HCT116 (cell line): ENCODE measurements around the gene FN3K. TPM values are rescaled to one million over a fixed set of nuclear protein-coding genes. Genes with fewer than 3 reads are reported as not detected.

Experiments
- ATAC-seq: fragments of 200-7000 bp; cut with Tn5 transposase; 2 replicates; pipeline ENCODE4 v1.9.1; 2020; ENCODE audit warnings: mild to moderate bottlenecking, moderate library complexity
- BruUV-seq: library from RNA; stranded (reverse); fragments of 400-500 nt; replicated peaks from 2 replicates; lab custom pipeline; 2021; lab: Mats Ljungman, UMichigan
- CTCF ChIA-PET: fragments of 300-600 bp; sonication (Branson Sonifier 250); formaldehyde crosslinking; loops from one replicate; lab custom pipeline; 2021; ENCODE audit warnings: antibody characterized with exemption; lab: Charles Lee
- POLR2A ChIA-PET: fragments of 300-600, 350-600 bp; sonication (Branson Sonifier 250); formaldehyde crosslinking; loops from one replicate; lab custom pipeline; 2021; ENCODE audit warnings: antibody characterized with exemption; lab: Charles Lee
- RAD21 ChIA-PET, 2 experiments: fragments of 300-600 bp; sonication (Branson Sonifier 250); formaldehyde crosslinking; loops; one replicate each; lab custom pipeline; 2023; ENCODE audit warnings: low total read pairs in 2 of 2; ENCODE audit not compliant: uncharacterized antibody in 2 of 2, unreplicated experiment in 2 of 2, low non-redundant PET in 1 of 2; lab: Charles Lee
- DNase-seq: peaks from one replicate; pipeline ENCODE4 v3.0.0-alpha.2; 2010; ENCODE audit warnings: low read depth, low spot score
- H2AFZ ChIP-seq: fragments of 200-600 bp; shearing (Covaris generic), sonication (generic); 2 replicates; pipeline ENCODE4 v1.6.1; 2017; ENCODE audit warnings: low read depth, mixed run types, mixed read lengths, antibody characterized with exemption, low read length; ENCODE audit not compliant: poor library complexity, severe bottlenecking
- H3K27ac ChIP-seq: 2 replicates; pipeline ENCODE4 v1.5.1; 2012; ENCODE audit warnings: low read depth, low read length
- H3K27me3 ChIP-seq: fragments of 200-600 bp; sonication (generic); 2 replicates; pipeline ENCODE4 v1.6.1; 2016; ENCODE audit warnings: mixed run types, low read length, mixed read lengths; ENCODE audit not compliant: insufficient read depth
- H3K36me3 ChIP-seq, 2 experiments: fragments of 200-500 bp in 1 of 2; fragments of 200-600 bp in 1 of 2; sonication (Bioruptor generic) in 1 of 2; sonication (generic) in 1 of 2; 2 replicates each; pipeline versions ENCODE4 v1.5.1 to v1.6.1; 2014 to 2016; ENCODE audit warnings: low read length in 2 of 2, inconsistent platforms in 1 of 2, mixed read lengths in 1 of 2, mixed run types in 1 of 2; ENCODE audit not compliant: insufficient read depth in 2 of 2, control insufficient read depth in 1 of 2
- H3K4me1 ChIP-seq, 2 experiments: fragments of 200-600 bp in 1 of 2; sonication (generic) in 1 of 2; 2 replicates each; pipeline versions ENCODE4 v1.5.1 to v1.6.1; 2012 to 2017; ENCODE audit warnings: low read length in 2 of 2, inconsistent platforms in 1 of 2, mild to moderate bottlenecking in 1 of 2, mixed read lengths in 1 of 2, mixed run types in 1 of 2, moderate library complexity in 1 of 2; ENCODE audit not compliant: insufficient read depth in 2 of 2, control insufficient read depth in 1 of 2
- H3K4me2 ChIP-seq: fragments of 200-600 bp; sonication (generic); 2 replicates; pipeline ENCODE4 v1.6.1; 2017; ENCODE audit warnings: mixed run types, low read length, mixed read lengths
- H3K4me3 ChIP-seq, 2 experiments: fragments of 200-600 bp in 1 of 2; sonication (generic) in 1 of 2; replicated peaks in 1 of 2; 2 replicates each; pipeline ENCODE4 v1.5.1; 2011 to 2016; ENCODE audit warnings: low read length in 2 of 2, control low read depth in 1 of 2, low read depth in 1 of 2, mild to moderate bottlenecking in 1 of 2, mixed read lengths in 1 of 2, mixed run types in 1 of 2
- H3K79me2 ChIP-seq: fragments of 200-600 bp; sonication (generic); 2 replicates; pipeline ENCODE4 v1.6.1; 2017; ENCODE audit warnings: mild to moderate bottlenecking, mixed run types, low read length, moderate library complexity, mixed read lengths; ENCODE audit not compliant: insufficient read depth
- H3K9ac ChIP-seq: fragments of 200-600 bp; sonication (generic); 2 replicates; pipeline ENCODE4 v1.6.1; 2016; ENCODE audit warnings: low read length, mixed read lengths
- H3K9me2 ChIP-seq: fragments of 200-600 bp; sonication (generic), shearing (Covaris generic); 2 replicates; pipeline ENCODE4 v1.6.1; 2017; ENCODE audit warnings: mixed run types, mild to moderate bottlenecking, moderate library complexity; ENCODE audit not compliant: insufficient read depth
- H3K9me3 ChIP-seq, 2 experiments: fragments of 200-500 bp in 1 of 2; fragments of 200-600 bp in 1 of 2; sonication (Bioruptor generic) in 1 of 2; sonication (generic) in 1 of 2; 2 replicates each; pipeline ENCODE4 v1.6.1; 2014 to 2017; ENCODE audit warnings: low read length in 2 of 2, mixed read lengths in 2 of 2, inconsistent platforms in 1 of 2, low read depth in 1 of 2, mild to moderate bottlenecking in 1 of 2, mixed run types in 1 of 2, moderate library complexity in 1 of 2; ENCODE audit not compliant: control insufficient read depth in 1 of 2, insufficient read depth in 1 of 2
- H4K20me1 ChIP-seq: fragments of 200-600 bp; sonication (generic), shearing (Covaris generic); 2 replicates; pipeline ENCODE4 v1.6.1; 2017; ENCODE audit warnings: mixed run types, mild to moderate bottlenecking, moderate library complexity; ENCODE audit not compliant: insufficient read depth
- CEBPB ChIP-seq: IDR thresholded peaks from 2 replicates; pipeline ENCODE4 v1.6.1; 2012; ENCODE audit warnings: low read depth
- CTCF ChIP-seq, 3 experiments: fragments of 200-600 bp in 1 of 3; sonication (generic) in 1 of 3; IDR thresholded peaks in 2 of 3; conservative IDR thresholded peaks in 1 of 3; 2 replicates each; pipeline ENCODE4 v1.5.1; 2012 to 2017; ENCODE audit warnings: low read depth in 2 of 3, low read length in 2 of 3, antibody characterized with exemption in 1 of 3, borderline replicate concordance in 1 of 3, control low read depth in 1 of 3, mild to moderate bottlenecking in 1 of 3, mixed read lengths in 1 of 3, mixed run types in 1 of 3, moderate library complexity in 1 of 3; ENCODE audit not compliant: insufficient read depth in 1 of 3
- ELF1 ChIP-seq: IDR thresholded peaks from 2 replicates; pipeline ENCODE4 v1.6.1; 2012; ENCODE audit warnings: low read depth, borderline replicate concordance
- JUND ChIP-seq: IDR thresholded peaks from 2 replicates; pipeline ENCODE4 v1.6.1; 2012
- RAD21 ChIP-seq: IDR thresholded peaks from 2 replicates; pipeline ENCODE4 v1.6.1; 2012; ENCODE audit warnings: low read depth, mild to moderate bottlenecking
- REST ChIP-seq: IDR thresholded peaks from 2 replicates; pipeline ENCODE4 v1.6.1; 2012; ENCODE audit warnings: low read depth
- intact Hi-C: fragments of 100-400 bp; cut with micrococcal nuclease; formaldehyde crosslinking; loops from 2 replicates; pipeline ENCODE4 v1.10.0; 2022
- total RNA-seq: library from RNA; stranded (reverse); gene quantifications from one replicate; pipeline ENCODE4 v1.2.1, GENCODE V29; 2021; ENCODE audit not compliant: unreplicated experiment

FN3K gene
- total RNA-seq, 1 experiment from 2014 or later, result 9.9 TPM

- no peak for TF ChIP-seq JUND
- no peak for TF ChIP-seq CTCF (IDR thresholded peaks at IDR 0.05 in 2 of 3, conservative IDR thresholded peaks at IDR 0.05 in 1 of 3; ENCODE audit: borderline replicate concordance in 1 of 3, insufficient read depth in 1 of 3, low read depth in 2 of 3, low read length in 2 of 3)
Measured at GRCh38 chr17:82780971-82781893, 45.8 kb downstream of the FN3K start (continued).

GRCh38 chr17:82781894-82782274, 46.5 kb downstream of the FN3K start:
- H3K9me3 ChIP-seq, result no peaks in the 10 kb centered on the region
- DNase-seq, result peak; percentile 36
- H3K4me2 ChIP-seq, result no peak overlapping the region
- no peak overlapping the region for H3K27ac ChIP-seq
- no peak overlapping the region for H3K9ac ChIP-seq
- H3K4me1 ChIP-seq, result no peaks in the 10 kb centered on the region
- intact Hi-C loops, result loop anchor here (1.0 kb wide), 1 partner anchor 131 kb away; no protein-coding TSS in a partner anchor
- H3K79me2 ChIP-seq, result peaks cover 31% of the 10 kb centered on the region
- TF ChIP-seq REST, result no peak
- no peak for TF ChIP-seq ELF1
- peak; percentile 99 for TF ChIP-seq CTCF (IDR thresholded peaks at IDR 0.05 in 2 of 3, conservative IDR thresholded peaks at IDR 0.05 in 1 of 3; ENCODE audit: borderline replicate concordance in 1 of 3, insufficient read depth in 1 of 3, low read depth in 2 of 3, low read length in 2 of 3)
- no peak for TF ChIP-seq CEBPB
- TF ChIP-seq RAD21, result peak; percentile 100
- ATAC-seq, result peak; percentile 98
- no peaks in the 10 kb centered on the region for H3K27me3 ChIP-seq
- H3K9me2 ChIP-seq, result no peaks in the 10 kb centered on the region
- ChIA-PET POLR2A (no interaction called here), RAD21 (interaction anchor here (1.0 to 1.2 kb wide), 2 partner anchors 82 to 132 kb away, joined by 3 to 6 read pairs (median 6); no protein-coding TSS in a partner anchor), CTCF (interaction anchor here (0.8 to 2.6 kb wide), 5 partner anchors 11 to 151 kb away, joined by 3 to 26 read pairs (median 4); no protein-coding TSS in a partner anchor)
- H4K20me1 ChIP-seq, result no peaks in the 10 kb centered on the region
- no TSS peak for BruUV-seq
- no peak overlapping the region for H2AFZ ChIP-seq
- peaks cover 8 to 19% of the 10 kb centered on the region in 2 experiments; a peak in 3 of 4 replicates for H3K36me3 ChIP-seq
- no peak overlapping the region for H3K4me3 ChIP-seq
